Neural cell (in vitro differentiated cells): ENCODE measurements around the gene EXD2. TPM values are rescaled to one million over a fixed set of nuclear protein-coding genes. Genes with fewer than 3 reads are reported as not detected.
A peak's percentile ranks its signal among the peaks of the same experiment; 100 is the strongest.

Experiments
- H2AFZ ChIP-seq: fragments of 200-600, 300-800 bp; sonication (generic), shearing (Covaris generic); 2 replicates; pipeline ENCODE4 v1.6.0; 2014; ENCODE audit warnings: low read depth, mild to moderate bottlenecking, antibody characterized with exemption, low read length, moderate library complexity
- H3F3A ChIP-seq: fragments of 200-600 bp; shearing (Covaris generic); 2 replicates; pipeline ENCODE4 v1.6.1; 2016; ENCODE audit warnings: mild to moderate bottlenecking, moderate library complexity, mixed read lengths, antibody characterized with exemption, low read length; ENCODE audit not compliant: insufficient read depth, poor library complexity, severe bottlenecking
- H3K27ac ChIP-seq: fragments of 200-600, 300-800 bp; sonication (generic), shearing (Covaris generic); 2 replicates; pipeline ENCODE4 v1.5.1; 2014; ENCODE audit warnings: mild to moderate bottlenecking, low read length, moderate library complexity
- H3K27me3 ChIP-seq: fragments of 300-800, 200-600 bp; sonication (generic), shearing (Covaris generic); 2 replicates; pipeline ENCODE4 v1.6.0; 2014; ENCODE audit warnings: mild to moderate bottlenecking, low read depth, low read length, moderate library complexity; ENCODE audit not compliant: insufficient read depth
- H3K36me3 ChIP-seq: fragments of 300-800, 200-600 bp; sonication (generic), shearing (Covaris generic); 2 replicates; pipeline ENCODE4 v1.5.1; 2014; ENCODE audit warnings: mild to moderate bottlenecking, antibody characterized with exemption, low read length, moderate library complexity; ENCODE audit not compliant: insufficient read depth
- H3K4me2 ChIP-seq: fragments of 300-800, 200-600 bp; sonication (generic), shearing (Covaris generic); 2 replicates; pipeline ENCODE4 v1.6.0; 2014; ENCODE audit warnings: mild to moderate bottlenecking, low read length
- H3K4me3 ChIP-seq: fragments of 300-800, 200-600 bp; sonication (generic), shearing (Covaris generic); 2 replicates; pipeline ENCODE4 v1.5.1; 2014; ENCODE audit warnings: mild to moderate bottlenecking, low read length, moderate library complexity
- H3K79me2 ChIP-seq: fragments of 200-600 bp; shearing (Covaris generic); replicated peaks from 2 replicates; pipeline ENCODE4 v1.6.0; 2014; ENCODE audit warnings: mild to moderate bottlenecking, low read length, moderate library complexity; ENCODE audit not compliant: insufficient read depth
- H3K9ac ChIP-seq: fragments of 300-800, 200-600 bp; sonication (generic), shearing (Covaris generic); 2 replicates; pipeline ENCODE4 v1.6.1; 2016; ENCODE audit warnings: mild to moderate bottlenecking, low read length, mixed read lengths
- H3K9me2 ChIP-seq: fragments of 200-600 bp; shearing (Covaris generic); 2 replicates; pipeline ENCODE4 v1.6.1; 2016; ENCODE audit warnings: mild to moderate bottlenecking, low read length, mixed read lengths; ENCODE audit not compliant: insufficient read depth
- H3K9me3 ChIP-seq: fragments of 200-600, 300-800 bp; sonication (generic), shearing (Covaris generic); 2 replicates; pipeline ENCODE4 v1.6.1; 2016; ENCODE audit warnings: mild to moderate bottlenecking, mixed run types, low read length, moderate library complexity, mixed read lengths
- H4K20me1 ChIP-seq: fragments of 200-600 bp; shearing (Covaris generic); 2 replicates; pipeline ENCODE4 v1.6.1; 2016; ENCODE audit warnings: mild to moderate bottlenecking, mixed run types; ENCODE audit not compliant: insufficient read depth
- EP300 ChIP-seq: fragments of 450-650 bp; conservative IDR thresholded peaks from 2 replicates; pipeline ENCODE4 v1.6.1; 2014; ENCODE audit warnings: antibody characterized with exemption, mild to moderate bottlenecking, moderate library complexity; ENCODE audit not compliant: poor library complexity, severe bottlenecking
- EZH2 ChIP-seq: fragments of 200-600, 300-800 bp; shearing (Covaris generic), sonication (generic); IDR thresholded peaks from 2 replicates; pipeline ENCODE4 v1.6.1; 2014; ENCODE audit warnings: antibody characterized with exemption, low read length, borderline replicate concordance, mild to moderate bottlenecking; ENCODE audit not compliant: insufficient read depth, poor library complexity, severe bottlenecking
- MXI1 ChIP-seq: fragments of 450-650 bp; conservative IDR thresholded peaks from 2 replicates; pipeline ENCODE4 v1.6.1; 2014; ENCODE audit warnings: antibody characterized with exemption, mild to moderate bottlenecking; ENCODE audit not compliant: poor library complexity, severe bottlenecking
- POLR2AphosphoS5 ChIP-seq: IDR thresholded peaks from 2 replicates; pipeline ENCODE4 v1.6.1; 2012
- RAD21 ChIP-seq: fragments of 450-650 bp; conservative IDR thresholded peaks from 2 replicates; pipeline ENCODE4 v1.6.1; 2014; ENCODE audit warnings: antibody characterized with exemption, mild to moderate bottlenecking, moderate library complexity
- SMC3 ChIP-seq: fragments of 450-650 bp; conservative IDR thresholded peaks from 2 replicates; pipeline ENCODE4 v1.6.1; 2014; ENCODE audit warnings: antibody characterized with exemption, mild to moderate bottlenecking, moderate library complexity; ENCODE audit not compliant: poor library complexity
- TAF1 ChIP-seq: IDR thresholded peaks from 2 replicates; pipeline ENCODE4 v1.6.1; 2012; ENCODE audit warnings: low read depth
- polyA plus RNA-seq: library from polyadenylated mRNA; depleted of rRNA; stranded (reverse); fragments of >200 nt; gene quantifications from 2 replicates; pipeline ENCODE4 v1.2.3, GENCODE V29; 2014
- TF ChIP-seq, protein P1 (sequence below): fragments of 450-650 bp; IDR thresholded peaks from 2 replicates; pipeline ENCODE4 v1.5.1; 2014; ENCODE audit warnings: antibody characterized with exemption, mild to moderate bottlenecking, moderate library complexity; ENCODE audit not compliant: poor library complexity, severe bottlenecking
- TF ChIP-seq, protein P2 (sequence below): IDR thresholded peaks from 2 replicates; pipeline ENCODE4 v1.6.1; 2012; ENCODE audit warnings: borderline replicate concordance

Gene EXD2
- polyA plus RNA-seq, 1 donor from 2014 or later: 43.3 TPM

DNA sequence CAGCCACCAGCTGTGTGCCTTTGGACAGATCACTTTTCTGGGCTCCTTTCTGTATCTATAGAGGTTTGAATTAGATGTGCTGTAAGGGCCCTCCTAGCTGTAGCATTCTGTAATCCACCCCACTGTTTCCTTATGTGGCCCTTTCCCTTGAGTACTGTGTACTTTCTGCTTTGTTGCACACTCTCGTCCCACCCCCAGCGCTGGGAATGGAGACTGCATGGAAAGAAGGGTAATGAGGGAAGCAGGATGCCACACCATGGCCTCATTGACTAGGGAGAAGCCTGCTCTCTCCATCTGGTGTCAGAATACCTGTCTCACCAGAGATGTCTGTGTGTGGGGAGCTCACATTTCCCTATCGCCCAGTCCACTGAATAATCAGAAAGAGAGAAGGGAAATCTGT lies 55.0 kb downstream of the EXD2 start:
- H3K79me2 ChIP-seq: no peaks in the 10 kb centered on the region
- no peak overlapping the region for H2AFZ ChIP-seq
- no peaks in the 10 kb centered on the region for H3F3A ChIP-seq
- H3K9ac ChIP-seq: no peak overlapping the region
- H3K36me3 ChIP-seq: no peaks in the 10 kb centered on the region
- no peaks in the 10 kb centered on the region for H3K27me3 ChIP-seq
- no peaks in the 10 kb centered on the region for H4K20me1 ChIP-seq
- TF ChIP-seq EP300 (no peak), TAF1 (no peak), POLR2AphosphoS5 (no peak), RAD21 (no peak), SMC3 (no peak), EZH2 (no peak), MXI1 (no peak)
- TF ChIP-seq, protein P1, sequence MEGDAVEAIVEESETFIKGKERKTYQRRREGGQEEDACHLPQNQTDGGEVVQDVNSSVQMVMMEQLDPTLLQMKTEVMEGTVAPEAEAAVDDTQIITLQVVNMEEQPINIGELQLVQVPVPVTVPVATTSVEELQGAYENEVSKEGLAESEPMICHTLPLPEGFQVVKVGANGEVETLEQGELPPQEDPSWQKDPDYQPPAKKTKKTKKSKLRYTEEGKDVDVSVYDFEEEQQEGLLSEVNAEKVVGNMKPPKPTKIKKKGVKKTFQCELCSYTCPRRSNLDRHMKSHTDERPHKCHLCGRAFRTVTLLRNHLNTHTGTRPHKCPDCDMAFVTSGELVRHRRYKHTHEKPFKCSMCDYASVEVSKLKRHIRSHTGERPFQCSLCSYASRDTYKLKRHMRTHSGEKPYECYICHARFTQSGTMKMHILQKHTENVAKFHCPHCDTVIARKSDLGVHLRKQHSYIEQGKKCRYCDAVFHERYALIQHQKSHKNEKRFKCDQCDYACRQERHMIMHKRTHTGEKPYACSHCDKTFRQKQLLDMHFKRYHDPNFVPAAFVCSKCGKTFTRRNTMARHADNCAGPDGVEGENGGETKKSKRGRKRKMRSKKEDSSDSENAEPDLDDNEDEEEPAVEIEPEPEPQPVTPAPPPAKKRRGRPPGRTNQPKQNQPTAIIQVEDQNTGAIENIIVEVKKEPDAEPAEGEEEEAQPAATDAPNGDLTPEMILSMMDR: no peak
- TF ChIP-seq, protein P2, sequence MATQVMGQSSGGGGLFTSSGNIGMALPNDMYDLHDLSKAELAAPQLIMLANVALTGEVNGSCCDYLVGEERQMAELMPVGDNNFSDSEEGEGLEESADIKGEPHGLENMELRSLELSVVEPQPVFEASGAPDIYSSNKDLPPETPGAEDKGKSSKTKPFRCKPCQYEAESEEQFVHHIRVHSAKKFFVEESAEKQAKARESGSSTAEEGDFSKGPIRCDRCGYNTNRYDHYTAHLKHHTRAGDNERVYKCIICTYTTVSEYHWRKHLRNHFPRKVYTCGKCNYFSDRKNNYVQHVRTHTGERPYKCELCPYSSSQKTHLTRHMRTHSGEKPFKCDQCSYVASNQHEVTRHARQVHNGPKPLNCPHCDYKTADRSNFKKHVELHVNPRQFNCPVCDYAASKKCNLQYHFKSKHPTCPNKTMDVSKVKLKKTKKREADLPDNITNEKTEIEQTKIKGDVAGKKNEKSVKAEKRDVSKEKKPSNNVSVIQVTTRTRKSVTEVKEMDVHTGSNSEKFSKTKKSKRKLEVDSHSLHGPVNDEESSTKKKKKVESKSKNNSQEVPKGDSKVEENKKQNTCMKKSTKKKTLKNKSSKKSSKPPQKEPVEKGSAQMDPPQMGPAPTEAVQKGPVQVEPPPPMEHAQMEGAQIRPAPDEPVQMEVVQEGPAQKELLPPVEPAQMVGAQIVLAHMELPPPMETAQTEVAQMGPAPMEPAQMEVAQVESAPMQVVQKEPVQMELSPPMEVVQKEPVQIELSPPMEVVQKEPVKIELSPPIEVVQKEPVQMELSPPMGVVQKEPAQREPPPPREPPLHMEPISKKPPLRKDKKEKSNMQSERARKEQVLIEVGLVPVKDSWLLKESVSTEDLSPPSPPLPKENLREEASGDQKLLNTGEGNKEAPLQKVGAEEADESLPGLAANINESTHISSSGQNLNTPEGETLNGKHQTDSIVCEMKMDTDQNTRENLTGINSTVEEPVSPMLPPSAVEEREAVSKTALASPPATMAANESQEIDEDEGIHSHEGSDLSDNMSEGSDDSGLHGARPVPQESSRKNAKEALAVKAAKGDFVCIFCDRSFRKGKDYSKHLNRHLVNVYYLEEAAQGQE: no peak
- H3K9me2 ChIP-seq: no peaks in the 10 kb centered on the region
- no peak overlapping the region for H3K27ac ChIP-seq
- no peaks in the 10 kb centered on the region for H3K9me3 ChIP-seq
- H3K4me2 ChIP-seq: no peak overlapping the region
- H3K4me3 ChIP-seq: no peak overlapping the region

DNA sequence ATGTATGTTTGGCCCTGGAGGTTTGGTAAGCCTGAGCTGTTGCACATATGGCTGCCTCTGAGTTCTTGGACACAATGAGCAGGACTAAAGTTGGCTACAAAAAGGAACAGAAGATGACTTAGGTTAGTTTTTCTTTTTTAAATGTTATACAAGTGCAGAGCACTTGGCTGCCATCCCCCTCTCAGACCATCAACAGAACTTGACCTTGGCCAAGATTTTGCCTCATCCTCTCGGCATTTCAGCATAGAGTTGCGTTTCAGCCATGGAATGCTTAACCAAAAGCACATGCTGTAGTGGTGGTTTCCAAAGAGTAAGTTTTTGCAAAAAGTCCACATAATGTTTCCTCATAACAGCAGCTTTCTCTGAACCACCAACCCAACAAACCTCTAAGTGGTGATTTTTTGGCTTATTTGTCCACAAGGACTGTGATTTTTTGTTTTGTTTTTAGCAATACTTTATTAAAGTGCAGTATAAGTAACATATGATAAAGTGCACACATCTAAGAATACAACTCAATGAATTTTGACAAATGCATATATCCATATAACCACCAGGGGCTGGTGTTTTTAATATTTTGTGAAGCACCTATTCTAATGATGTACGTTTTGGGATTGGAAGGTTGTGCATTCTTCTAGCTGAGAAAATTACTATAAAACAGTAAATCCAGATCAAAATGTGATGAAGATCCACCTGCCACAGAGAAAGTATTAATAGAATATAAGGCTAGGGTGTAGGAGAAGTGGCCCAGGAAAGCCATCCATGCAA lies 56.6 kb downstream of the EXD2 start:
- no peaks in the 10 kb centered on the region for H3K9me2 ChIP-seq
- no peak overlapping the region for H3K9ac ChIP-seq
- no peak overlapping the region for H2AFZ ChIP-seq
- no peaks in the 10 kb centered on the region for H3K27me3 ChIP-seq
- TF ChIP-seq, protein P2: no peak
- TF ChIP-seq, protein P1: peak; percentile 33
- H3K9me3 ChIP-seq: no peaks in the 10 kb centered on the region
- no peaks in the 10 kb centered on the region for H3K79me2 ChIP-seq
- H4K20me1 ChIP-seq: no peaks in the 10 kb centered on the region
- no peak overlapping the region for H3K4me2 ChIP-seq
- no peak overlapping the region for H3K27ac ChIP-seq
- no peaks in the 10 kb centered on the region for H3F3A ChIP-seq
- no peaks in the 10 kb centered on the region for H3K36me3 ChIP-seq
- H3K4me3 ChIP-seq: no peak overlapping the region
